ENCODE data around the gene TMPRSS9.
A peak's percentile ranks its signal among the peaks of the same experiment; 100 is the strongest.

Gene TMPRSS9

GRCh38 chr19:2329501-2329916 lies 30.6 kb upstream of the TMPRSS9 start:
- DNase-seq (ENCODE audit: low spot score), result peak; percentile 62

GRCh38 chr19:2330255-2330631 lies 29.8 kb upstream of the TMPRSS9 start:
- no peak for DNase-seq (ENCODE audit: low spot score)

- peak; percentile 96 for DNase-seq (ENCODE audit: low spot score)
Observed at GRCh38 chr19:2330632-2331284, 29.3 kb upstream of the TMPRSS9 start.

GRCh38 chr19:2331601-2332246 lies 28.3 kb upstream of the TMPRSS9 start:
- DNase-seq (ENCODE audit: low spot score), result no peak

GRCh38 chr19:2332341-2333026 lies 27.6 kb upstream of the TMPRSS9 start:
- DNase-seq (ENCODE audit: low spot score), result no peak

GRCh38 chr19:2333027-2333806 lies 26.8 kb upstream of the TMPRSS9 start:
- no peak for DNase-seq (ENCODE audit: low spot score)

- no peak for DNase-seq (ENCODE audit: low spot score)
Observed at GRCh38 chr19:2333807-2334211, 26.3 kb upstream of the TMPRSS9 start.

GRCh38 chr19:2334426-2334825 lies 25.6 kb upstream of the TMPRSS9 start:
- DNase-seq (ENCODE audit: low spot score), result no peak

- no peak for DNase-seq (ENCODE audit: low spot score)
Observed at GRCh38 chr19:2334986-2335846, 24.8 kb upstream of the TMPRSS9 start.

- no peak for DNase-seq (ENCODE audit: low spot score)
Observed at GRCh38 chr19:2335848-2336247, 24.2 kb upstream of the TMPRSS9 start.

GRCh38 chr19:2336528-2337328 lies 23.3 kb upstream of the TMPRSS9 start:
- DNase-seq (ENCODE audit: low spot score), result no peak

- DNase-seq (ENCODE audit: low spot score), result peak; percentile 65
Observed at GRCh38 chr19:2337329-2337707, 22.7 kb upstream of the TMPRSS9 start.

GRCh38 chr19:2338055-2338615 lies 21.9 kb upstream of the TMPRSS9 start:
- no peak for DNase-seq (ENCODE audit: low spot score)

- no peak for DNase-seq (ENCODE audit: low spot score)
Observed at GRCh38 chr19:2338751-2339643, 21.1 kb upstream of the TMPRSS9 start.

GRCh38 chr19:2339644-2340310 lies 20.3 kb upstream of the TMPRSS9 start:
- DNase-seq (ENCODE audit: low spot score), result no peak

GRCh38 chr19:2340496-2341243 lies 19.4 kb upstream of the TMPRSS9 start:
- DNase-seq (ENCODE audit: low spot score), result no peak

GRCh38 chr19:2341244-2341751 lies 18.8 kb upstream of the TMPRSS9 start:
- DNase-seq (ENCODE audit: low spot score), result no peak

- no peak for DNase-seq (ENCODE audit: low spot score)
Observed at GRCh38 chr19:2341982-2342381, 18.1 kb upstream of the TMPRSS9 start.
